ENCODE results near the gene INPP5E. TPM values are rescaled to one million over a fixed set of nuclear protein-coding genes. Genes with fewer than 3 reads are reported as not detected.

The INPP5E gene
- total and polyA plus RNA-seq, 2 experiments from 2014 or later = 5.0 to 8.1 TPM

- TF ChIP-seq EZH2 (IDR thresholded peaks at IDR 0.05; ENCODE audit: insufficient read depth, poor library complexity, severe bottlenecking) (no peak), EZH2phosphoT487 (IDR thresholded peaks at IDR 0.05; ENCODE audit: insufficient read depth, low read depth) (no peak)
- Histone ChIP-seq H4K20me1 (ENCODE audit: insufficient read depth) (peaks cover 8% of the 10 kb centered on the region; the same call in 1 of the 2 replicates), H3K4me3 (no peak overlapping the region), H3K9me3 (ENCODE audit: low read depth) (no peaks in the 10 kb centered on the region), H3K27me3 (replicated peaks; ENCODE audit: insufficient read depth) (no peaks in the 10 kb centered on the region), H3K27ac (no peak overlapping the region), H3K36me3 (ENCODE audit: low read depth) (no peaks in the 10 kb centered on the region), H3K9ac (no peak overlapping the region), H3F3A (ENCODE audit: insufficient read depth) (peaks cover 6% of the 10 kb centered on the region; the same call in 1 of the 2 replicates), H3K9me2 (ENCODE audit: insufficient read depth) (no peaks in the 10 kb centered on the region), H3K79me2 (ENCODE audit: insufficient read depth) (peaks cover 34% of the 10 kb centered on the region), H3K4me1 (ENCODE audit: insufficient read depth) (peaks cover 11% of the 10 kb centered on the region), H3K4me2 (ENCODE audit: unreplicated experiment) (no peak overlapping the region), H2AFZ (no peak overlapping the region)
- no peak for DNase-seq
- 85 to 90% methylated on average over 11 to 26 of the region's 26 CpGs for WGBS, 2 experiments (ENCODE audit: low coverage in 1 of 2, low lambda C conversion rate in 2 of 2, missing lambda C conversion rate in 2 of 2)
- in situ Hi-C loops (cut with MboI) = no loop called here
Measured at GRCh38 chr9:136432591-136432990, 7.1 kb downstream of the INPP5E start.

GRCh38 chr9:136431782-136432350 lies 7.8 kb downstream of the INPP5E start:
- Histone ChIP-seq H3K4me3 (no peak overlapping the region), H3K9me2 (ENCODE audit: insufficient read depth) (no peaks in the 10 kb centered on the region), H3K9ac (no peak overlapping the region), H3K4me1 (ENCODE audit: insufficient read depth) (peaks cover 3% of the 10 kb centered on the region; the same call in 1 of the 2 replicates), H3K36me3 (ENCODE audit: low read depth) (no peaks in the 10 kb centered on the region), H3K4me2 (ENCODE audit: unreplicated experiment) (no peak overlapping the region), H3K79me2 (ENCODE audit: insufficient read depth) (peaks cover 27% of the 10 kb centered on the region), H2AFZ (no peak overlapping the region), H4K20me1 (ENCODE audit: insufficient read depth) (peaks cover 3% of the 10 kb centered on the region; the same call in 1 of the 2 replicates), H3K9me3 (ENCODE audit: low read depth) (no peaks in the 10 kb centered on the region), H3K27me3 (replicated peaks; ENCODE audit: insufficient read depth) (no peaks in the 10 kb centered on the region), H3K27ac (no peak overlapping the region), H3F3A (ENCODE audit: insufficient read depth) (peaks cover 6% of the 10 kb centered on the region; the same call in 1 of the 2 replicates)
- WGBS, 2 experiments (ENCODE audit: low coverage in 1 of 2, low lambda C conversion rate in 2 of 2, missing lambda C conversion rate in 2 of 2) = 91 to 93% methylated on average over 22 to 36 of the region's 36 CpGs
- TF ChIP-seq EZH2phosphoT487 (IDR thresholded peaks at IDR 0.05; ENCODE audit: insufficient read depth, low read depth) (no peak), EZH2 (IDR thresholded peaks at IDR 0.05; ENCODE audit: insufficient read depth, poor library complexity, severe bottlenecking) (no peak)
- in situ Hi-C loops (cut with MboI) = no loop called here
- no peak for DNase-seq

GRCh38 chr9:136430588-136431234 lies 8.9 kb downstream of the INPP5E start:
- no peak overlapping the region for H3K4me2 ChIP-seq (ENCODE audit: unreplicated experiment)
- WGBS, 2 experiments (ENCODE audit: low coverage in 1 of 2, low lambda C conversion rate in 2 of 2, missing lambda C conversion rate in 2 of 2) = 92 to 96% methylated on average over 23 to 29 of the region's 29 CpGs
- peaks cover 15% of the 10 kb centered on the region for H3K79me2 ChIP-seq (ENCODE audit: insufficient read depth)
- H3K27me3 ChIP-seq (replicated peaks; ENCODE audit: insufficient read depth) = no peaks in the 10 kb centered on the region
- H3K27ac ChIP-seq = no peak overlapping the region
- no peaks in the 10 kb centered on the region for H3K9me3 ChIP-seq (ENCODE audit: low read depth)
- no peak overlapping the region for H3K9ac ChIP-seq
- in situ Hi-C loops (cut with MboI) = no loop called here
- TF ChIP-seq EZH2phosphoT487 (IDR thresholded peaks at IDR 0.05; ENCODE audit: insufficient read depth, low read depth) = no peak
- no peak for TF ChIP-seq EZH2 (IDR thresholded peaks at IDR 0.05; ENCODE audit: insufficient read depth, poor library complexity, severe bottlenecking)
- H3K36me3 ChIP-seq (ENCODE audit: low read depth) = no peaks in the 10 kb centered on the region
- no peaks in the 10 kb centered on the region for H4K20me1 ChIP-seq (ENCODE audit: insufficient read depth)
- H2AFZ ChIP-seq = no peak overlapping the region
- no peaks in the 10 kb centered on the region for H3K4me1 ChIP-seq (ENCODE audit: insufficient read depth)
- no peak overlapping the region for H3K4me3 ChIP-seq
- DNase-seq = no peak
- peaks cover 11% of the 10 kb centered on the region; the same call in 1 of the 2 replicates for H3F3A ChIP-seq (ENCODE audit: insufficient read depth)
- H3K9me2 ChIP-seq (ENCODE audit: insufficient read depth) = no peaks in the 10 kb centered on the region

- WGBS, 2 experiments (ENCODE audit: low coverage in 1 of 2, low lambda C conversion rate in 2 of 2, missing lambda C conversion rate in 2 of 2) = 86 to 88% methylated on average over 28 to 32 of the region's 32 CpGs
- Histone ChIP-seq H3K36me3 (ENCODE audit: low read depth) (no peaks in the 10 kb centered on the region), H3F3A (ENCODE audit: insufficient read depth) (peaks cover 11% of the 10 kb centered on the region; the same call in 1 of the 2 replicates), H3K4me1 (ENCODE audit: insufficient read depth) (no peaks in the 10 kb centered on the region), H3K4me3 (no peak overlapping the region), H3K9me3 (ENCODE audit: low read depth) (no peaks in the 10 kb centered on the region), H3K27me3 (replicated peaks; ENCODE audit: insufficient read depth) (no peaks in the 10 kb centered on the region), H3K4me2 (ENCODE audit: unreplicated experiment) (no peak overlapping the region), H4K20me1 (ENCODE audit: insufficient read depth) (no peaks in the 10 kb centered on the region), H3K9ac (no peak overlapping the region), H3K9me2 (ENCODE audit: insufficient read depth) (no peaks in the 10 kb centered on the region), H3K79me2 (ENCODE audit: insufficient read depth) (peaks cover 7% of the 10 kb centered on the region), H2AFZ (no peak overlapping the region), H3K27ac (no peak overlapping the region)
- DNase-seq = no peak
- in situ Hi-C loops (cut with MboI) = no loop called here
- TF ChIP-seq EZH2phosphoT487 (IDR thresholded peaks at IDR 0.05; ENCODE audit: insufficient read depth, low read depth) (no peak), EZH2 (IDR thresholded peaks at IDR 0.05; ENCODE audit: insufficient read depth, poor library complexity, severe bottlenecking) (no peak)
Measured at GRCh38 chr9:136429683-136430491, 9.8 kb downstream of the INPP5E start.

All from GM23248 (cell line).